ENCODE data around the gene SLC16A11.
"Not testable (repeated sequence)": the region's sequence is repeated elsewhere in the genome, so short reads cannot be mapped to it uniquely, and the experiment has no call there.

SLC16A11 gene, protein sequence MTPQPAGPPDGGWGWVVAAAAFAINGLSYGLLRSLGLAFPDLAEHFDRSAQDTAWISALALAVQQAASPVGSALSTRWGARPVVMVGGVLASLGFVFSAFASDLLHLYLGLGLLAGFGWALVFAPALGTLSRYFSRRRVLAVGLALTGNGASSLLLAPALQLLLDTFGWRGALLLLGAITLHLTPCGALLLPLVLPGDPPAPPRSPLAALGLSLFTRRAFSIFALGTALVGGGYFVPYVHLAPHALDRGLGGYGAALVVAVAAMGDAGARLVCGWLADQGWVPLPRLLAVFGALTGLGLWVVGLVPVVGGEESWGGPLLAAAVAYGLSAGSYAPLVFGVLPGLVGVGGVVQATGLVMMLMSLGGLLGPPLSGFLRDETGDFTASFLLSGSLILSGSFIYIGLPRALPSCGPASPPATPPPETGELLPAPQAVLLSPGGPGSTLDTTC

DNA sequence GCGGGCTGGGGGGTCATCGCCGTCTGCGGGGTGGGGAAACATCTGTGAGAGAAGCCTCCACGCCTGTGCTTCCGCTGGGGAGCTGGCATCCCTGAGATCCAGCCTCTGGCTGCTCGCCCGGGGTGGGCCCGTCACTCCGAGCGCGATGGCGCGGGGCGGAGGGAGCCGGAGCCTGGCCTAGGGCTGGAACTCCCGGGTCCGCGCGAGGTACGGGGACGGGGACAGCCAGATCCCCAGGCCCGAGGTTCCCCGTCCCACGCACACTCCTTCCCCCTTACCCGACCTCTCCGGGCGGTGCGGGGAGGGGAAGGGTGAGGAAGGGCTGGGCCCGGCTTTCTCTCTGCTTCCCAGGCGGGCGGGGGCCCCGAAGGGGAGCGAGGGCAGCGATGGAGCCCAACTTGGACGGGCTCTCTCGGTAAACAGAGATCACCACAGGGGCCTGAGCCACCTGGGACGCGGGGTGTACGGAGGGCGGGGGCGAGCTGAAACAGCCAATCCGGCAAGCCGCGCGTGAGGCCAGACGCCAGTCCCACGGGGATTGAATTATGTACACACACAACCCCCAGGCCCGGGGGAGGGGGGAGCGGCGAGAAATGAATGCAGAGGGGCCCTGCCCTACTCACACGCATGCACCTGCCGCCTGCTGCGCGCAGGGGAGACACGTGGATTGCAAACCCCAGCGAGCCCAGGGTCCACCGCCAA is at the start of gene SLC16A11:
Gene SLC16A11 (minus strand): TSS at position 596 of the 702 bp plus-strand sequence. CDS start 579 bp downstream, at position 17.
- no peak for DNase-seq

DNA sequence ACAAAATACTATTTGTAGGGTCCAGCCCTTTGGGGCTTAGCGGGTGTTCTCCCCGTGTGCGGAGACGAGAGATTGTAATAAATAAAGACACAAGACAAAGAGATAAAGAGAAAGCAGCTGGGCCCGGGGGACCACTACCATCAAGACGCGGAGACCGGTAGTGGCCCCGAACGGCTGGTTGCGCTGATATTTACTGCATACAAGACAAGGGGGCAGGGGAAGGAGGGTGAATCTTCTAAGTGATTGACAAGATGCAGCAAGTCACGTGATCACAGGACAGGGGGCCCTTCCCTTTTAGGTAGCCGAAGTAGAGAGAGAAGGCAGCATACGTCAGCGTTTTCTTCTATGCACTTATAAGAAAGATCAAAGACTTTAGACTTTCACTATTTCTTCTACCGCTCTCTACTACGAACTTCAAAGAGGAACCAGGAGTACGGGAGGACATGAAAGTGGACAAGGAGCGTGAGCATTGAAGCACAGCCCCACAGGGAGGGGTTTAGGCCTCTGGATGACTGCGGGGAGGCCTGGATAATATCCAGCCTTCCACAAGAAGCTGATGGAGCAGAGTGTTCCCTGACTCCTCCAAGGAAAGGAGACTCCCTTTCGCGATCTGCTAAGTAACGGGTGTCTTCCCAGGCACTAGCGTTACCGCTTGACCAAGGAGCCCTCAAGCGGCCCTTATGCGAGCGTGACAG is 47.6 kb upstream of the SLC16A11 start:
- DNase-seq, result not testable (repeated sequence)

DNA sequence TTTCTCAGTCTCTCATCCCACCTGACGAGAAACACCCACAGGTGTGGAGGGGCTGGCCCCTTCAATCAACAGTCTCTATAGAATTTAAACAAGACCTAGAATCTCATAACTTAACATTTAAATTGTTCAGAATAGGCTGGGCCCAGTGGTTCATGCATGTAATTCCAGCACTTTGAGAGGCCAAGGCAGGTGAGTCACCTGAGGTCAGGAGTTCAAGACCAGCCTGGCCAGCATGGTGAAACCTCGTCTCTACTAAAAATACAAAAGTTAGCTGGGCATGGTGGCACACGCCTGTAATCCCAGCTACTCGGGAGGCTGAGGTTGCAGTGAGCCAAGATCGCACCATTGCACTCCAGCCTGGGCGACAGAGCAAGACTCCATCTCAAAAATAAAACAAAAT is 45.7 kb upstream of the SLC16A11 start:
- not testable (repeated sequence) for DNase-seq

DNA sequence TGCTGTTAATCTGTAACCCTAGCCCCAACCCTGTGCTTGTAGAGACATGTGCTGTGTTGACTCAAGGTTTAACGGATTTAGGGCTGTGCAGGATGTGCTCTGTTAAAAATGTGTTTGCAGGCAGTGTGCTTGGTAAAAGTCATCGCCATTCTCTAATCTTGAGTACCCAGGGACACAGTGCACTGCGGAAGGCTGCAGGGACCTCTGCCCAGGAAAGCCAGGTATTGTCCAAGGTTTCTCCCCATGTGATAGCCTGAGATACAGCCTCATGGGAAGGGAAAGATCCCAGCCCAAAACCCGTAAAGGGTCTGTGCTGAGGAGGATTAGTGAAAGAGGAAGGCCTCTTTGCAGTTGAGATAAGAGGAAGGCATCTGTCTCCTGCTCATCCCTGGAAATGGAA is 44.5 kb upstream of the SLC16A11 start:
- not testable (repeated sequence) for DNase-seq

DNA sequence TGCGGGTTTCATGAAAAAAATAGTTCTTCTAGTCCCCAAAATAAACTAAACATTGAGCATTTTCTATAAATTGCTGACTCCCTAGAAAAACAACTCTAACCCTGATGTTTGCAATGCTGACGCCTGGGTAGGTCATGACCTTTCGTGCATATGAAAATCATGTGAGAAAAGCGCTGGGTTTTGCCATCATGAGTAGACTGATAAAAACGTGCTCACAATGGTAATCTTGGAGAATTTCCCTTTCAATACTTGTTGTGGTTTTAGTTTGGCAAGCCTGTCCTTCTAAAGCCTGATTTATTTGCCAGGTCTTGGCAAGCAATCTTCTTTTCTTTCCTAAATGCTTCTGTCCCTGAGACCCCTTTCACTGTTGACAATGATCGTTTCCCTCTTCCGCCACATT is 40.2 kb upstream of the SLC16A11 start:
- DNase-seq, result no peak

DNA sequence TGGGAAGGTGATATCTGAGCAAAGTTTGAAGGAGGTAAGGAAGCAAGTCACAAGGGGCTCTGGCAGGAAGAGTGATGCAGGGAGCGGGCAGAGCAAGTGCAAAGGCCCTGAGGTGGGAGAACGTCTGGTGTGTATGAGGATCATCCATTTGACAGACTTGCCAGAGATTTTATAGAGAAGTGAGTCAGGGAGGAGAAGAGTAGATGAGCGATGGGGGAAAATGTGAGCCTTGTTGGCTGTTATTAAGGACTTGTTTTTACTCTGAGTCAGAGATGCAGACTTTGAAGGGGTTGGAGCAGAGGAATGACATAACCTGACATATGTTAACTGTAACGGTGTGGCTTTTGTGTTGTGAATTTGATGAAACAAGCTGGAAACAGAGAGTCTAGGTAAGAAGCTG is 39.7 kb upstream of the SLC16A11 start:
- no peak for DNase-seq

DNA sequence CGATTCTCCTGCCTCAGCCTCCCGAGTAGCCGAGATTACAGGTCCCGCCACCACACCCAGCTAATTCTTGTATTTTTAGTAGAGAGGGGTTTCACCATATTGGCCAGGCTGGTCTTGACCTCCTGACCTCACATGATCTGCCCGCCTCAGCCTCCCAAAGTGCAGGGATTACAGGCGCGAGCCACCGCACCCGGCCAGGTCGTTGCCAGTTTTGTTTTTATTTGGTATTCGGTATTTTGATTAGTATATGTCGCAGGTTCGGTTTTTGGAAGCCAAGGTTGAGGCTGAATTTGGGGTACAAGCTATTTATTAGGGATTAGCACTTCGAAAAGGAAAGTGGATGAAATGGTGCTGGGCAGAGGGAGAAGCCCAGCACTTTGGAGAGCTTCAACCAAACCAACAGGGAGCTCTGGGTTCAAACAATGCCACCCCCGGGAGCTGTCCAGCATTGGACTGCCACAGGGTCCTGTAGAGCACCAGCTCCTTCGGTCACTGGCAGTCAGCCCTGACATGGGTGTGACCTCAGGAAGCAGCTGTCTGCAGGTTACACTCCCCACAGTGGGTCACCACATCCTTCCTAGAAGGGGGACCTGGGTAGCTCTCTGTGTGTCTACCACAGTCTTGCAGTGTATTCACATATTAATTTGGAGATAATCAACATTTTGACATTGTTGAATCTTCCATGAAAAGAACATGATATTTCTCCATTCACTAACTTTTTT is 37.6 kb upstream of the SLC16A11 start:
- no peak for DNase-seq

DNA sequence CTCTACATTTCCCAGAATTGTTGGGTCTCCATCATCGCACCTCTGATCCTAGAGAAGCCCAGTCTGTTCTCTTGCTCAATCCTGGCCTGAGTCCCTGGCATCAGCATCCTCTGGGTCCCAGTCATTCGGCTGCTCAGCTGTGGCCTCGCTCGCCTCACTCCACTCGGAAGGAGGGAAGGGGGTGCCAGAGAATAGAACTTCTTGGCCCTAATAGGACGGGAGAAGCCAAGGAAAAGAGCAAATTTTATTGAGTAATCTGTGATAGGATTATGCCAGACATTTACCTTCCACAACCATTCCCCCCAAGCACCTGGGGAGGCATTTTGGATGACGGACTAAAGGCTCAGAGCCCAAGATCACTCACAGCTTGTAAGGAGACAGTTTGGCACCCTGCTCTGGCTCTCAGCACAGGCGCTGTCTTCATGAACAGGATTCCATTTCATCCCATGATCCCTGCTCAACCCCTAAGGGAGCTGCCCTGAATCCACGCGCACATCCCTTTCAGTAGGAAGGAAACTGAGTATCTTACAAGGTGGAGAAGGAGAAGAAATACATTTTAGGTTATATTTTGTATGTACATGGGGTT is 36.7 kb upstream of the SLC16A11 start:
- no peak for DNase-seq

DNA sequence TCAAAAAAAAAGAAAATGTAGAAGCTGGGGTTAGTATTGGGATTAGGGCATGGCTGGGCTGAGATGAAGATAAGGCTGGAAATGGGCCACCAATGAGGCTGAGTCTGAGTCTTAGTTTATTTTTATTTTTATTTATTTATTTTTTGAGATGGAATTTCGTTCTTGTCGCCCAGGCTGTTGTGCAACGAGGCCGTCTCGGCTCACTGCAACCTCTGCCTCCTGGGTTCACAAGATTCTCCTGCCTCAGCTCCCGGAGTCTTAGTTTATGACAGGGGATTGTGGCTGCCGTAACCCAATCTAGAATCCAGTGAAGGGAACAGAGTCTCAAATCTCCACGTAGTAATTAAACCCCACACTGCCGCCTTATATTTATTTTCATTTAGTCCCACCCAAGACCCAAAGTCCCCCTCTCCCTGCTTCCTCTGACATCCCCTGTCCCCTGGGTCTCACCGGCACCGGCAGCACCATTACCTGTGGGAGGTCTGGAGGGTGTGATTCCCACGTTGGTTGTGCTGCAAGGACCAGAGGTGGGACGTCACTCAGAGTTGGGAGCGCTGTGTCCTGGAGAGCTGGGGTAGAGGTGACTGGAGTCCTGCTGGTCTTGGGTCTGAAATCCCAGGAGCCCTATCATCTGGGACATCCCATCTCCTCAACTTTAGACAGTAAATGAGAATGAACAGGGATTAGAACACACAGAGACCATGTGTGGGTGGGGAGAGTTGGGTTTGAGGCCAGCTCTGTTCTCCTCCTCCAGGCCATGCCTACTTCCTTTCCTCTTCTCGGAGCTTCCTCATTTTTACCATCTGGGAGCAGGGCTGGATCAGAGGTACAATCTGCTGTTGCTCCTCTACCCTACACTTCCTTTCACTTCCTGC is 35.9 kb upstream of the SLC16A11 start, which contains the start of gene CLEC10A:
Gene CLEC10A (minus strand): TSS at position 671 of the 875 bp plus-strand sequence. CDS start 1,439 bp downstream, outside the sequence.
- DNase-seq, result no peak

DNA sequence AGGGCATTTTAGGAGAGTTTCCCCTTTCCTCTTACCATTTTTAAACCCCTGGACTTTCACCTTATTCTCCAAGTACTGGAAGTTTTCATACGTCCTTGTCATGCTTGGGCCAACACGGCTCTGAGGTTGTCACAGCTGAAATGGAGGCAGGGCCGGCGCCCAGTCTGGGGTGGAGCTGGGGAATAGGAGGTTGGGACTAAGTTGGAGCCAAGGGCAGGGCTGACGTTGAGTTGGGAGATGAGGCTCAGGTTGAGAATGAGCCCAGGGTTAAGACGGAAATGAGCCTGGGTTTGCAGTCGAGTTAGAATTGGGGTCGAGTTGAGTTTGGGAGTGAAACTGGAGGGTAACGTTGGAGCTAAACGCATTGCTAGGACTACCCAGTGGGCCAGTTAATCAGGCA is 34.8 kb upstream of the SLC16A11 start:
- no peak for DNase-seq

DNA sequence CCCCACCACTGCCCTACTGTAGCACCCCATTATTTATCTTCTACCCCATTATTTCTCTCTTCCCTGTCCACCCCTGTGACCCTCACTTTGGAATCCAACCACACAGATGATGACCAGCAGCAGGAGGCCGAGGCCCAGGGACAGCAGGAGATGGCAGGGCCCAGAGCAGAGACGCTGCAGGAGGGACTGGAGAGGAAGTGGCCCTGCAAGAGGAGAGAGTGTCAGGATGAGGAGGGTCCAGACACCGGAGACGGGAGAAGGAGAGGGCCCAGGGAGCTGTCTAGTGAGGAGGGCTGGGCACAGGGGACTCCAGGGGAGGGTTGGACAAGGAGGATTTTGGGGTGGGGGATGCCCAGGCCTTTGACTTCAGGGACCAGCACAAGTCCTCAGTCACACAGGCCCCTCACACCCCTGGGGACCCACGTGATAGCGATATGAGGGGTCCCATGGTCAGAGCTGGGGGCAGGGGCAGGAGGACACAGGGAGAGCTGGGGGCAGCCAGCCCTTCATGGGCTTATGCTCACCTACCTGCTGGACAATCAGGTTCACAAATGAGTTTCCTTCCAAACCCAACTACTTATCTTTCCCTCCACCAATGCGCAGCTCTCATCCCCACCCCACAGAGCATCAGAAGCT is 34.1 kb upstream of the SLC16A11 start:
- DNase-seq, result no peak

DNA sequence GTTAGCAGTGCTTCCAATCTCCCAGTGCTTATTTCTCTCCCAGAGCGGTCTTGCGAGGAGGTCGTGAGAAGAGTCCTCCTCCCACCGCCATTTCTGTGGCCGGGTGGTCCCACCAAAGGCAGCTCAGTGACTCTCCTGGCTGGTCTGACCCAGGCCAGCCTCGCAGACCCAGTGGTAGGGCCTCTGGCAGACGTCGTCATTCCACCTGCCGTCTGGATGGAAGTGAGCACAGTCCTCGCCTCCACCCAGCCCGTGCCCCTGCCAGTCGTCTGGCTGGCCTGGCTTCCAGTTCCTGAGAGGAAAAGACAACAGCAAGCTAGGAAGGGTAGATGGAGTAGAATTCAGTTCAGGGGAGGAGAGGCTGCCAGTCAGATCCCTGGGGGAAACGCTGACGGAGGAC is 31.0 kb upstream of the SLC16A11 start:
- no peak for DNase-seq

DNA sequence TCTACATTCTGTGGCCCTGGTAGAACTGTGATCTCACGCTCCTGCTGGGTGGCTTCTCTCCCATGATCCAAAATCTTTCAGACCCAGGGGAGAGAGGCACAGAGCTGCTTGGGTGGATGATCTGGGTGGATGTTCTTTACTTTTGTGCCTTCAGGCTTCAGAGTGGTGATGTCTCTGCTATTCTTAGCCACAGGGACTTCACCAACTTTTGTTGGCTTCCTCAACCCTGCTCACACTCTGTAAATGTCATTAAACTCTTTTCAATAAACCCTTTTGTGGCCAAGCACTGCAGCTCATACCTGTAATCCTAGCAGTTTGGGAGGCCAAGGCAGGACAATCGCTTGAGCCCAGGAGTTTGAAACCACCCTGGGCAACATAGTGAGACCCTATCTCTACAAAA is 28.5 kb upstream of the SLC16A11 start:
- DNase-seq, result no peak

DNA sequence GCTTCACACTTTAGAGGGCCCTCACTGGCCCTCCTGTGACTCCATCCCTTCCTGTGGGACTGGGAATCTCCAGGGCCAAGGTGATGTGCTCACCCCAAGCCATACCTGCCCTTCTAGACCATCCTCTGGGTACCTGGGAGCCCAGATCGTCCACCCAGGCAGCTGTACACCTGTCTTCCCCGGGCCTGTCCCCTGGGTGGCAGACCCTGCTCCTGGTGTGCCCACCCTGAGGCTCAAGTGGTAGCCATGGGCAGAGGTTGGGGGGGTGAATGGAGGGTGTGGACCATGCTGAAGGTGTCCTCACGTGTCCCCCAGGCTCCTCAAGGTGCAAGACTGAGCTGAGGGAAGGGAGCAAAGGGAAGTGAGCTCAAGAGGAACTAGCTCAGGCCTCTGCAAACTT is 26.8 kb upstream of the SLC16A11 start:
- DNase-seq, result no peak

DNA sequence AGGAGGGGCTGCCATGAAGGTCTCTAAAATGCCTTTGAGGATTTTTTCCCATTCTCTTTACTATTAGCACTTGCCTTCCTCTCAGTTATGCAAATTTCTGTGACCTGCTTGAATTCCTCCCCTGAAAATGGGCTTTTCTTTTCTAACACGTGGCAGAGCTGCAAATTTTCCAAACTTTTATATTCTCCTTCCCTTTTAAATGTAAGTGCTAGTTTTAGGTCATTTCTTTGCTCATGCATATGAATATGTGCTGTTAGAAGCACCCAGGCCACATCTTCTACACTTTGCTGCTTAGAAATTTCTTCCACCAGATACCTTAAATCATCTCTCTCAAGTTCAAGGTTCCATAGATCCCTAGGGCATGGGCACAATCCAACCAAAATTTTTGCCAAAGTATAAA is 24.4 kb upstream of the SLC16A11 start:
- no peak for DNase-seq

DNA sequence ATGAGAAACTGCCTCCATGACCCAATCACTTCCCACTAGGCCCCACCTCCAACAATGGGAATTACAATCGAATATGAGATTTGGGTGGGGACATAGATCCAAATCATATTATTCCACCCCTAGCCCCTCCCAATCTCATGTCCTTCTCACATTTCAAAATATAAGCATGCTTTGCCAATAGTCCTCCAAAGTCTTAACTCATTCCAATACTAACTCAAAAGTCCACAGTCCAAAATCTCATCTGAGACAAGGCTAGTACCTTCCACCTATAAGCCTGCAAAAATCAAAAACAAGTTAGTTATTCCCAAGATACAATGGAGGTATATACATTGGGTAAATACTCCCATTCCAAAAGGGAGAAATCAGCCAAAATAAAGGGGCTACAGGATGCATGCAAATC is 23.3 kb upstream of the SLC16A11 start:
- DNase-seq, result no peak

DNA sequence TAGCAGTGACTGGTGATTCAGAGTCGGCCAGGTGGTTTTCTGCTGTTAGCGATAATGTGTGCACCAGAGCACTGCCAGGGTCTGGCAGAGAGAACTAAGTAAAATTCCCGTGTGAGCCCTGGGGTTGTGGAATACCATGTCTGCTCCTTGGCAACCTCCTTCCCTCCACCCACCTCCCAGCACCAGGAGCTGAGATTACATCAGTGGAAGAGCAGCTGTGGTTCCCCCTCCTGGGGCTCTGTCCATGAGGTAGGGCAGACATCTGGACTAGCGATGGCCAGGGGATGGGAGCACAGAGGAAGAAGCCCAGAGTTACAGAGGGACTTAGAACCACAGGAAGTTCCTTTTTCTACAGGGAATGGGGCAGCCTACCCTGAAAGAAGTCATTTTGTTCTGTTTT is 20.4 kb upstream of the SLC16A11 start:
- no peak for DNase-seq

DNA sequence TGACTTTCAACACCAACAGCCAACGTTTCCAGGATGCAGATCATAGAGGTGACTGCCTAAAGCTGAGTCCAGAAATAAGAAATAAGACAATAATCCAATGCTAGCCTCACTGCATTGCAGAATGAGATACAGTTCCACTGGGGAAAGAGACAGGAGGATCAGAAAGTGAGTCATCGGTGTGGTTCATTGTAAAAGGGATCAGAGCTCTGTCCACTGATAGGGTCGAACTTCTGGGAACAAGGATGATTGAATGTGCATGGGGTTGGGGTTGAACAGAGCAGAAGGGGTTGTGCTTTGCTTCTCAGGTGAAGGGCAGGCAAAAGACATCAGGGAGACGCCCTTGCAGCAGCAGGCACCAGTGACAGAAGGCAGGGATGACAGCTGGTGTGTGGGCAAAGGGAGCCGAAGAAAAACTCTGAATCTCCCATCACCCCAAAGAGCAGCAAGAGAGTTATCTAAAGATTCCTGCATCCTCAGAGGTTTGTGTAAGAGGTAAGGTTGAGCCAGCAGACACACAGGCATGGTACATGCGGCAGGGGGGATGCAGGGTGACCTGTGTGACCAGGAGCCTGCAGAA is 19.7 kb upstream of the SLC16A11 start:
- no peak for DNase-seq

DNA sequence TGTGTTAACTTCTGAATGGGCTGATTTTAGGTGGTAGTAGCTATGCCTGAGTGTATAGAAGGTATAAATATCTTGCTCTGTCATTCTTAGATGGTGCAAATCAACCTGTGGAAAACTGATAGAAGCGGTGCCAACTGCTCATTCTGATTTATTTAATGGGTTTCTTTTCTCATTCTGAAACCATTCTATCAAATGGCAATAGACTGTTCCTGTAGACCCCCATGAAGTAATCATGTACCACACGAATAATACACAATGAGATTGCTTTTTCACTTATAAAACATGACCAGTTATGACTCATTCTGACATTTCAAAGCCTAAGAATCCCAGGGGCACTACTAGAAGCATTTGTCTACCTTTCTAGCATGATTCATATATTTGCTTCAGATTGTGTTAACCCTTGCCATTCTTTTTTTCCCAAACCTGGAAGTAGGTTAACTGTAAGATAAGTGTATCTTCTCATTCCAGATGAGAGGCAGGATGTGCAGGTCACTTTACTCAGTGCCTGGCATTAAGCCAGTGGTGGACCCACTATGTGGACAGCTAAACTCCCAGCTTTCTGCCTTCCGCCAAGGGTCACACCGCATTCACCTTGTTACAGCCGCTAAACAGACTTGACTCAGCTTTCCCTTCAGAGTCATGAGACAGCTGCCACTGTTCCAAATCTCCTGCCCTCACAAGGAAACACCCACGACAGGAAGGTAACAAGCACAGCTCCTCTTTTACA is 16.4 kb upstream of the SLC16A11 start:
- DNase-seq, result peak; percentile 20
